IPS DF 6.9 (cell line): ENCODE data around the gene ARPIN.

Experiments
- DNase-seq: peaks from one replicate; pipeline ENCODE4 v3.0.0-alpha.2; 2013; ENCODE audit warnings: low read depth, low spot score
- H3K27ac ChIP-seq: one replicate; pipeline ENCODE4 v1.5.1; 2013; ENCODE audit warnings: low read length, control low read depth
- H3K27me3 ChIP-seq: 2 replicates; pipeline ENCODE4 v1.6.1; 2013; ENCODE audit warnings: mild to moderate bottlenecking, low read length; ENCODE audit not compliant: control insufficient read depth, insufficient read depth
- H3K36me3 ChIP-seq: 2 replicates; pipeline ENCODE4 v1.6.1; 2013; ENCODE audit warnings: low read length; ENCODE audit not compliant: control insufficient read depth, insufficient read depth
- H3K4me1 ChIP-seq: 2 replicates; pipeline ENCODE4 v1.6.1; 2013; ENCODE audit warnings: low read length; ENCODE audit not compliant: control insufficient read depth, insufficient read depth
- H3K4me3 ChIP-seq: 2 replicates; pipeline ENCODE4 v1.5.1; 2013; ENCODE audit warnings: mild to moderate bottlenecking, low read length
- H3K9me3 ChIP-seq: 2 replicates; pipeline ENCODE4 v1.6.1; 2013; ENCODE audit warnings: low read length, inconsistent platforms; ENCODE audit not compliant: control insufficient read depth, insufficient read depth
- WGBS: extraction: QIAGEN DNeasy Blood & Tissue Kit; methylation state at CpG from one replicate; pipeline ENCODE4 v1.1.7; 2013; ENCODE audit warnings: mixed read lengths, missing lambda C conversion rate; ENCODE audit not compliant: insufficient read length, insufficient coverage; 5-methylcytosine and 5-hydroxymethylcytosine counted together

The ARPIN gene

GRCh38 chr15:89910891-89911626 lies 1.7 kb downstream of the ARPIN start:
- no peak overlapping the region for H3K4me3 ChIP-seq
- H3K4me1 ChIP-seq: no peaks in the 10 kb centered on the region
- no peak overlapping the region for H3K27ac ChIP-seq
- DNase-seq: no peak
- WGBS: no CpG with 5 or more reads among the region's 6 CpGs
- no peaks in the 10 kb centered on the region for H3K36me3 ChIP-seq
- no peaks in the 10 kb centered on the region for H3K27me3 ChIP-seq
- no peaks in the 10 kb centered on the region for H3K9me3 ChIP-seq

- no peaks in the 10 kb centered on the region for H3K9me3 ChIP-seq
- H3K4me1 ChIP-seq: no peaks in the 10 kb centered on the region; the same call in 1 of the 2 replicates
- WGBS: no CpG with 5 or more reads among the region's 2 CpGs
- H3K27me3 ChIP-seq: no peaks in the 10 kb centered on the region
- H3K27ac ChIP-seq: no peak overlapping the region
- H3K36me3 ChIP-seq: no peaks in the 10 kb centered on the region
- H3K4me3 ChIP-seq: no peak overlapping the region
- no peak for DNase-seq
Observed at GRCh38 chr15:89909611-89910010, 3.1 kb downstream of the ARPIN start.

DNA sequence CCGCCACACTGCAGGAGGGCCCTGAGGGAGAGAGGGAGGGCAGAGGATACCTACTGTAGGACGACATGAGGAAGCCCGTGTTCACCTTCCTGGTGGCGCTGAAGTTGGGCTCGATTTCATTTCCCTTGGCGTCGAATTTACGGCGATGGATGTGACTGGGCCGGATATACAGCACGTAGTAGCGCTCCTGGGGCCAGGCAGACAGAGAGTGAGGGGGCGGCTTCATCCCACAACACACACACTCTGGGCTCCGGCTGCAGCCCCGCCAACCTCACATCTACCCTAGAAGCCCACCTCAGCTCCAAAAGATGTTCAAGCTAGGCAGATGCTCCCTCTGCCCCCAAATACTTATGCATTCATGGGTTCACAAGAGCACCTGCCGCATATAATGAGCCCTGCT lies 4.5 kb downstream of the ARPIN start:
- Histone ChIP-seq H3K4me3 (no peak overlapping the region), H3K36me3 (no peaks in the 10 kb centered on the region), H3K27ac (no peak overlapping the region), H3K9me3 (no peaks in the 10 kb centered on the region), H3K27me3 (no peaks in the 10 kb centered on the region), H3K4me1 (no peaks in the 10 kb centered on the region; the same call in 1 of the 2 replicates)
- no peak for DNase-seq
- no CpG with 5 or more reads among the region's 16 CpGs for WGBS

DNA sequence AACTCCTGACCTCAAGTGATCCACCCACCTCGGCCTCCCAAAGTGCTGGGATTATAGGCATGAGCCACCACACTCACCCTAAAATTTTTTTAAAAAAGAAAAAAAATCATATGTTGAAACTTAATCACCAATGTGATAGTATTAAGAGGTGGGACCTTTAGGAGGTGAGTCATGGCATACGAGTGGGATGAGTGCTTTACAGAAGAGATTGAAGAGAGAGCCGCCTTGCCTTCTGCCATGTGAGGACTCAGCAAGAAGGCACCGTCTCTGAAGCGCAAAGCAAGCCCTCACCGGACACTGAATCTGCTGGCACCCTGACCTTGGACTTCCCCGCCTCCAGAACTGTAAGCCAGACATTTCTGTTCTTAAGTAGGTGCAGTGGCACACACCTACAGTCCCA lies 5.5 kb downstream of the ARPIN start:
- no peak for DNase-seq
- Histone ChIP-seq H3K27ac (no peak overlapping the region), H3K4me3 (no peak overlapping the region), H3K36me3 (no peaks in the 10 kb centered on the region), H3K9me3 (no peaks in the 10 kb centered on the region), H3K27me3 (no peaks in the 10 kb centered on the region), H3K4me1 (no peaks in the 10 kb centered on the region; the same call in 1 of the 2 replicates)
- no CpG with 5 or more reads among the region's 7 CpGs for WGBS

DNA sequence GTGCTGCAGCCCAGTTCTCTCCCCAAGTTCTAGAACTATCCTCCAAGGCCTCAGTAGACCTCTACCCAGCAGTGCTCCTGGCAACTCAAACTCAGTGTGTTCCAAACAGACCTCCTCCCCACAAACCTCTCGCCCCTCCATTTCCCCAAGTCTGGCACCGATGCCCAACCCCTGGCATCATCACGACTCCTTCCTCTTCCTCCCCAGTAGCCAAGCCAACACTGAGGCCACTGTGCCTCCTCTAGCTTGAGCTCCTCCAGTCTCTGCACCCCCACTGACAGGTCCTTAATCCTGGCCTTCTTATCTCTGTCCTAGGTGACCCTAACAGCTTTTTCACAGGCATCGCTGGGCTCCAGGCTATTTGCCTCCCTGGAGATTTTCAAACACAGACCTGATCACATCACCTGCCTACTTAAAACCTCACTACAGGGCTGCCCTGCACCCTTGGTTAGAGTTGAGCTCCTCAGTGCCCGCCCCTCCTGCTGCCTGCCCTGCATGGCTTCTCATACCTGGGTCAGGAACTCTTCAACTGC lies 6.8 kb downstream of the ARPIN start:
- no peaks in the 10 kb centered on the region for H3K36me3 ChIP-seq
- no peak for DNase-seq
- H3K4me1 ChIP-seq: no peaks in the 10 kb centered on the region; the same call in 1 of the 2 replicates
- no peak overlapping the region for H3K4me3 ChIP-seq
- H3K27ac ChIP-seq: no peak overlapping the region
- H3K27me3 ChIP-seq: no peaks in the 10 kb centered on the region
- no CpG with 5 or more reads among the region's 5 CpGs for WGBS
- H3K9me3 ChIP-seq: no peaks in the 10 kb centered on the region

DNA sequence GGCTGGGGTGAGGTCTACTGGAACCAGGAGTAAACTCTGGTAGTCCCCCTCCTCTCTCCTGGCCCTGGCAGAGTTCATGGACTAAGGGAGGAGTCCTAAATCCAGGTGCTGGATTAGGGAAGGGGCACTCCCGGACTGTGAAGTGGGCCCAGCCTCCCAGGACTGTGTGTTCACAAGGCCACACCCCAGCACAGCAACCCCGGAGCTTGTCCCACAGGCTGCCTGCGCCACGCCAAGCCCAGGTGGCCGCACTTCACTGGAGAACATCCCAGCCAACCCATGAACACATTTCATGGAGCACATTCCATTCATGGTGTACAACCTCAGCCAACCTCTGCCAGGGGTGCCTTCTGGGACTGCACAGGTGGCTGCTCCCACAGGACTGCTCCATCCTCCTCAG lies 8.2 kb downstream of the ARPIN start:
- Histone ChIP-seq H3K4me1 (no peaks in the 10 kb centered on the region; the same call in 1 of the 2 replicates), H3K27ac (no peak overlapping the region), H3K36me3 (no peaks in the 10 kb centered on the region), H3K27me3 (no peaks in the 10 kb centered on the region), H3K4me3 (no peak overlapping the region), H3K9me3 (no peaks in the 10 kb centered on the region)
- DNase-seq: no peak
- no CpG with 5 or more reads among the region's 5 CpGs for WGBS

DNA sequence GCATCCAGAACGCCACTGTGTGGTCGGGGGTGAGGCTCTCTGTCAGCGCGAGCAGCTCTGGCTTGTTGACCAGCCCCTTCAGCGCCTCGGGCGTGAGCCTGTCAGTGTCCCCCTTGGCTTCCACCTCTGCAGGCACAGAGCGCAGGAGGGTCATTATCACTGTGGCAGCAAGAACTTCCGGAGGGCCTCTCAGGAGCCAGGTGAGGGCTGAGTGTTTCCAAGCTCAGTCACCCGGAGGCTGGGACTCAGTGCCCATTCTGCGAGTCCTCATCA lies 9.0 kb downstream of the ARPIN start:
- no peak for DNase-seq

DNA sequence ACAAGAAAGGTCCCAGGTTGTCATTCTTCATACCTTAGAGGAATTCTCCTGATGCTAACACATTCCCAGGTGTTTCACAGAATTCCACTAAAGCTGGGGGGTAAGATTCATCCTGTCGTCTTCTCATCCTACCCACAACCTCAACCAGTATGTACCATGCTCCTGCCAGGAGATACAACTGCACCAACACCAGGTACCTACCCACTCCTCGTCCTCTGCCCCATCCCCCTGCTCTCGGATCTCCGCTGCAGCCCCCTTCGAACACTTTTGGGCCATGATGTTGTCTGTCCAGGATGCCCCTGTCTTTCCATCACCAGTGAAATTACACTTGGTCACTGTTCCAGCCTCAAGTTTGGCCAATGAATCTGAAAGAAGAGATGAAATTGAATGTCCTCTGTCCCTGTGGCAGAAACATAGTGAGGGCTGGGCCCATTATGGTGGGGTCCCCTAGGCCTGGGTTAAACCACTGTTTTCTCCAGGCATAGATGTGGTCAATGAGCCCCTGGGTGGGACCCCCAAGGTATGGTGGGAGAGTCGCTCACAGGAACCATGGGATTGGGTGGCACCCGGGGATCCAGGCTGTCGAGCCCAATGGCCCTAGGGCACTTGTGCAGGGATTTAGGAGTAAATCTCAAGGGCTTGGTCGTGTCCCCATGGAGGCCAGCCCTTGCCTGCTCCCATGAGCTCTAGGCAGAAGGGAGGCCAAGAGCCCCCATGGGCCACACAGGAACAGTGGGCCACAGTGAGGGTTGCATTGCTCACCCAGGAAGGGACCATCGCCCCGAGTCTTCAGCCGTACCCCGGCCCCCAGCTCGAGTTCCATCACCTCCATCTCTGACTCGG lies 9.5 kb downstream of the ARPIN start:
- no peaks in the 10 kb centered on the region; the same call in 1 of the 2 replicates for H3K4me1 ChIP-seq
- no peaks in the 10 kb centered on the region for H3K27me3 ChIP-seq
- no peaks in the 10 kb centered on the region for H3K9me3 ChIP-seq
- no CpG with 5 or more reads among the region's 15 CpGs for WGBS
- H3K27ac ChIP-seq: no peak overlapping the region
- H3K4me3 ChIP-seq: no peak overlapping the region
- DNase-seq: no peak
- H3K36me3 ChIP-seq: no peaks in the 10 kb centered on the region

More for the DNA sequence above, 9.0 kb downstream of the ARPIN start:
- H3K27ac ChIP-seq: no peak overlapping the region
- no peak overlapping the region for H3K4me3 ChIP-seq
- no peaks in the 10 kb centered on the region; the same call in 1 of the 2 replicates for H3K4me1 ChIP-seq
- no CpG with 5 or more reads among the region's 11 CpGs for WGBS
- H3K36me3 ChIP-seq: no peaks in the 10 kb centered on the region
- H3K27me3 ChIP-seq: no peaks in the 10 kb centered on the region
- no peaks in the 10 kb centered on the region for H3K9me3 ChIP-seq

DNA sequence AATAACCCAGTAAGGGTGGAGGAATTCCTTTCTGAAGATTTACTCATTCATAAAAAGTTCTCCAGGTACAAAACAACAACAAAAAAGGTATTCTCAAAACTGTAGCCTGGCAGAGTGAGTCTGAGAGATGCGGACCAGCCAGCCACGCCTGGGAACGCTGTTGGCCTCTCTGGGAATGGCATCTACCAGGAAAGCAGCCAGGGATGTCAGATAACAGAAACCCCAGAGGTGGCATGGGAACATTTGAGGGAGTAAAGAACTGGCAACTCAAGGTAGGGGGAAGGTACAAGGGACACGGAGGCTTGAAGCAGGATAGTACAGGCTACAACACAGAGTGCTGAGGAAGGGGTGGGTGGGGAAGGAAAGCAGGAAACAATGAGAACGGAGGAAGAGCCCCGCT lies 11.9 kb downstream of the ARPIN start:
- no CpG with 5 or more reads among the region's 6 CpGs for WGBS
- no peaks in the 10 kb centered on the region; the same call in 1 of the 2 replicates for H3K4me1 ChIP-seq
- H3K27me3 ChIP-seq: no peaks in the 10 kb centered on the region
- H3K4me3 ChIP-seq: no peak overlapping the region
- no peaks in the 10 kb centered on the region for H3K9me3 ChIP-seq
- no peaks in the 10 kb centered on the region for H3K36me3 ChIP-seq
- no peak for DNase-seq
- no peak overlapping the region for H3K27ac ChIP-seq

GRCh38 chr15:89899951-89900567 lies 12.7 kb downstream of the ARPIN start:
- no peaks in the 10 kb centered on the region for H3K36me3 ChIP-seq
- H3K9me3 ChIP-seq: no peaks in the 10 kb centered on the region
- DNase-seq: no peak
- H3K4me3 ChIP-seq: no peak overlapping the region
- H3K27me3 ChIP-seq: no peaks in the 10 kb centered on the region
- WGBS: no CpG with 5 or more reads among the region's 3 CpGs
- H3K27ac ChIP-seq: no peak overlapping the region
- H3K4me1 ChIP-seq: no peaks in the 10 kb centered on the region
